HepG2 (cell line): ENCODE measurements around the gene SNPH. TPM values are rescaled to one million over a fixed set of nuclear protein-coding genes. Genes with fewer than 3 reads are reported as not detected.
A peak's percentile ranks its signal among the peaks of the same experiment; 100 is the strongest.

Experiments used
- ATF3 ChIP-seq: sonication (generic); formaldehyde crosslinking; IDR thresholded peaks from 2 replicates; pipeline ENCODE4 v1.4.0; 2020; ENCODE audit warnings: missing genetic modification reagents
- BCL6 ChIP-seq: IDR thresholded peaks from 2 replicates; pipeline ENCODE4 v1.6.1; 2016; ENCODE audit warnings: missing genetic modification reagents, missing compliant biosample characterization
- BCLAF1 ChIP-seq: fragments of 450-650 bp; IDR thresholded peaks from 2 replicates; pipeline ENCODE4 v1.6.1; 2017; ENCODE audit warnings: mild to moderate bottlenecking
- BHLHE40 ChIP-seq: IDR thresholded peaks from 2 replicates; pipeline ENCODE4 v1.6.1; 2011; ENCODE audit warnings: low read length, improper control_type of control experiment
- CBFB ChIP-seq: sonication (generic); formaldehyde crosslinking; IDR thresholded peaks from 2 replicates; pipeline ENCODE4 v1.4.0; 2020; ENCODE audit warnings: missing genetic modification reagents
- DNMT1 ChIP-seq: sonication (generic); formaldehyde crosslinking; IDR thresholded peaks from 2 replicates; pipeline ENCODE4 v1.5.1; 2020; ENCODE audit warnings: mild to moderate bottlenecking, missing genetic modification reagents
- DNMT3B ChIP-seq: conservative IDR thresholded peaks from 2 replicates; pipeline ENCODE4 v1.6.1; 2016; ENCODE audit warnings: missing biosample characterization, control low read depth
- FUBP1 ChIP-seq: sonication (generic); formaldehyde crosslinking; IDR thresholded peaks from 2 replicates; pipeline ENCODE4 v1.5.1; 2020; ENCODE audit warnings: missing genetic modification reagents, mild to moderate bottlenecking, borderline replicate concordance
- GATAD2A ChIP-seq: IDR thresholded peaks from 2 replicates; pipeline ENCODE4 v1.6.1; 2016
- KDM3A ChIP-seq: IDR thresholded peaks from 2 replicates; pipeline ENCODE4 v1.6.1; 2018; ENCODE audit warnings: low read depth, missing compliant biosample characterization
- NCOA5 ChIP-seq: sonication (generic); formaldehyde crosslinking; IDR thresholded peaks from 2 replicates; pipeline ENCODE4 v1.4.0; 2020; ENCODE audit warnings: missing genetic modification reagents
- NR1H2 ChIP-seq: sonication (generic); formaldehyde crosslinking; IDR thresholded peaks from 2 replicates; pipeline ENCODE4 v1.8.1; 2022; ENCODE audit warnings: low read depth, missing genetic modification reagents, borderline replicate concordance
- RELA ChIP-seq: sonication (generic); formaldehyde crosslinking; IDR thresholded peaks from 2 replicates; pipeline ENCODE4 v1.4.0; 2020; ENCODE audit warnings: missing genetic modification reagents
- TFDP1 ChIP-seq: IDR thresholded peaks from 2 replicates; pipeline ENCODE4 v1.6.1; 2016; ENCODE audit warnings: missing compliant biosample characterization, missing genetic modification reagents, borderline replicate concordance
- U2AF1 ChIP-seq: fragments of 200-400 bp; formaldehyde crosslinking; optimal IDR thresholded peaks from 2 replicates; pipeline ENCODE3; 2017; ENCODE audit warnings: mild to moderate bottlenecking, low read depth, low read length
- ZFX ChIP-seq: sonication (generic); formaldehyde crosslinking; IDR thresholded peaks from 2 replicates; pipeline ENCODE4 v1.4.0; 2020; ENCODE audit warnings: mild to moderate bottlenecking, low read depth, missing genetic modification reagents, moderate library complexity
- ZMYM4 ChIP-seq: sonication (generic); formaldehyde crosslinking; IDR thresholded peaks from 2 replicates; pipeline ENCODE4 v1.8.1; 2023; ENCODE audit warnings: mild to moderate bottlenecking, missing genetic modification reagents
- ZNF275 ChIP-seq: sonication (generic); formaldehyde crosslinking; IDR thresholded peaks from 2 replicates; pipeline ENCODE4 v1.8.0; 2022; ENCODE audit warnings: missing genetic modification reagents, mild to moderate bottlenecking, inconsistent platforms, borderline replicate concordance
- ZNF740 ChIP-seq: sonication (generic); formaldehyde crosslinking; IDR thresholded peaks from 2 replicates; pipeline ENCODE4 v1.4.0; 2020; ENCODE audit warnings: missing genetic modification reagents
- ZNF768 ChIP-seq: sonication (generic); formaldehyde crosslinking; IDR thresholded peaks from 2 replicates; pipeline ENCODE4 v1.4.0; 2020; ENCODE audit warnings: missing genetic modification reagents
- ZNF83 ChIP-seq: sonication (generic); formaldehyde crosslinking; IDR thresholded peaks from 2 replicates; pipeline ENCODE4 v1.4.0; 2020; ENCODE audit warnings: missing genetic modification reagents, mild to moderate bottlenecking, borderline replicate concordance
- ZSCAN29 ChIP-seq: sonication (generic); formaldehyde crosslinking; conservative IDR thresholded peaks from 2 replicates; pipeline ENCODE4 v1.4.0; 2020; ENCODE audit warnings: mild to moderate bottlenecking, missing genetic modification reagents
- polyA plus RNA-seq, 8 experiments: library from polyadenylated mRNA; depleted of rRNA in 3 of 8; stranded (reverse) in 7 of 8; unstranded in 1 of 8; fragments of >200 nt; fragmentation: Illumina TruSeq in 4 of 8; extraction: Trizol in 4 of 8; gene quantifications; 2 replicates each; pipeline versions ENCODE4 v1.2.1 to v1.2.3, GENCODE V29; 2011 to 2016; ENCODE audit warnings: low read depth in 4 of 8, missing spikeins in 1 of 8, mixed read lengths in 1 of 8; ENCODE audit not compliant: insufficient read depth in 1 of 8
- total RNA-seq, 5 experiments: library from RNA; depleted of rRNA; stranded (reverse); fragments of >200 nt; fragmentation: Illumina TruSeq; extraction: Trizol; gene quantifications; 2 replicates each; pipeline ENCODE4 v1.2.3, GENCODE V29; 2016; ENCODE audit warnings: low read depth in 1 of 5

Gene SNPH
- total and polyA plus RNA-seq, 2 of the 13 experiments (the other 11 are each of a cell fraction or from before 2014, with no cell fraction given) = 0.09 TPM; not detected in 1

- TF ChIP-seq FUBP1 (CRISPR knock-in tag) (no peak), ZNF83 (no peak; the same call in 1 of the 2 replicates), ZFX (CRISPR knock-in tag) (peak; percentile 76), RELA (CRISPR knock-in tag) (no peak), ZNF740 (no peak; the same call in 1 of the 2 replicates), CBFB (CRISPR knock-in tag) (peak; percentile 93), ZSCAN29 (no peak), BCL6 (peak; percentile 53), TFDP1 (CRISPR knock-in tag) (peak; percentile 78; the same call in 1 of the 2 replicates), ZMYM4 (CRISPR knock-in tag) (peak; percentile 59), KDM3A (CRISPR knock-in tag) (peak; percentile 81; the same call in 1 of the 2 replicates), DNMT3B (CRISPR knock-in tag) (peak; percentile 61; the same call in 1 of the 2 replicates), U2AF1 (peak; percentile 82), NCOA5 (no peak), NR1H2 (CRISPR knock-in tag) (no peak), ATF3 (CRISPR knock-in tag) (peak; percentile 67; the same call in 1 of the 2 replicates), ZNF275 (CRISPR knock-in tag) (0 out of 2 replicates have a peak, but pooled peaks have one; percentile 85), BHLHE40 (peak; percentile 53), DNMT1 (CRISPR knock-in tag) (peak; percentile 80; the same call in 1 of the 2 replicates), GATAD2A (CRISPR knock-in tag) (peak; percentile 37; the same call in 1 of the 2 replicates), ZNF768 (CRISPR knock-in tag) (peak; percentile 85), BCLAF1 (no peak)
Observed at GRCh38 chr20:1325173-1326030, 59.3 kb downstream of the SNPH start (continued).
